ENCODE data around the gene ALB. TPM values are rescaled to one million over a fixed set of nuclear protein-coding genes. Genes with fewer than 3 reads are reported as not detected.

Gene ALB
- total RNA-seq, 1 donor from 2014 or later = 0.70 TPM

DNA sequence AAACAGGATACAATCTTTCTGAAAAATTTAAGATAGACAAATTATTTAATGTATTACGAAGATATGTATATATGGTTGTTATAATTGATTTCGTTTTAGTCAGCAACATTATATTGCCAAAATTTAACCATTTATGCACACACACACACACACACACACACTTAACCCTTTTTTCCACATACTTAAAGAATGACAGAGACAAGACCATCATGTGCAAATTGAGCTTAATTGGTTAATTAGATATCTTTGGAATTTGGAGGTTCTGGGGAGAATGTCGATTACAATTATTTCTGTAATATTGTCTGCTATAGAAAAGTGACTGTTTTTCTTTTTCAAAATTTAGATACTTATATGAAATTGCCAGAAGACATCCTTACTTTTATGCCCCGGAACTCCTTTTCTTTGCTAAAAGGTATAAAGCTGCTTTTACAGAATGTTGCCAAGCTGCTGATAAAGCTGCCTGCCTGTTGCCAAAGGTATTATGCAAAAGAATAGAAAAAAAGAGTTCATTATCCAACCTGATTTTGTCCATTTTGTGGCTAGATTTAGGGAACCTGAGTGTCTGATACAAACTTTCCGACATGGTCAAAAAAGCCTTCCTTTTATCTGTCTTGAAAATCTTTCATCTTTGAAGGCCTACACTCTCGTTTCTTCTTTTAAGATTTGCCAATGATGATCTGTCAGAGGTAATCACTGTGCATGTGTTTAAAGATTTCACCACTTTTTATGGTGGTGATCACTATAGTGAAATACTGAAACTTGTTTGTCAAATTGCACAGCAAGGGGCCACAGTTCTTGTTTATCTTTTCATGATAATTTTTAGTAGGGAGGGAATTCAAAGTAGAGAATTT, 5.2 kb downstream of the ALB start:
- Mint-ChIP-seq H3K9me3 (no peaks in the 10 kb centered on the region), H3K27me3 (ENCODE audit: low read depth) (no peaks in the 10 kb centered on the region), H3K4me1 (no peaks in the 10 kb centered on the region), H3K4me3 (no peak overlapping the region), H3K27ac (ENCODE audit: unreplicated experiment) (no peak overlapping the region), H3K36me3 (ENCODE audit: low read depth) (no peaks in the 10 kb centered on the region)
- TF ChIP-seq, protein P1, sequence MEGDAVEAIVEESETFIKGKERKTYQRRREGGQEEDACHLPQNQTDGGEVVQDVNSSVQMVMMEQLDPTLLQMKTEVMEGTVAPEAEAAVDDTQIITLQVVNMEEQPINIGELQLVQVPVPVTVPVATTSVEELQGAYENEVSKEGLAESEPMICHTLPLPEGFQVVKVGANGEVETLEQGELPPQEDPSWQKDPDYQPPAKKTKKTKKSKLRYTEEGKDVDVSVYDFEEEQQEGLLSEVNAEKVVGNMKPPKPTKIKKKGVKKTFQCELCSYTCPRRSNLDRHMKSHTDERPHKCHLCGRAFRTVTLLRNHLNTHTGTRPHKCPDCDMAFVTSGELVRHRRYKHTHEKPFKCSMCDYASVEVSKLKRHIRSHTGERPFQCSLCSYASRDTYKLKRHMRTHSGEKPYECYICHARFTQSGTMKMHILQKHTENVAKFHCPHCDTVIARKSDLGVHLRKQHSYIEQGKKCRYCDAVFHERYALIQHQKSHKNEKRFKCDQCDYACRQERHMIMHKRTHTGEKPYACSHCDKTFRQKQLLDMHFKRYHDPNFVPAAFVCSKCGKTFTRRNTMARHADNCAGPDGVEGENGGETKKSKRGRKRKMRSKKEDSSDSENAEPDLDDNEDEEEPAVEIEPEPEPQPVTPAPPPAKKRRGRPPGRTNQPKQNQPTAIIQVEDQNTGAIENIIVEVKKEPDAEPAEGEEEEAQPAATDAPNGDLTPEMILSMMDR (conservative IDR thresholded peaks at IDR 0.05) = no peak
- DNase-seq (ENCODE audit: low read depth, low spot score) = no peak

DNA sequence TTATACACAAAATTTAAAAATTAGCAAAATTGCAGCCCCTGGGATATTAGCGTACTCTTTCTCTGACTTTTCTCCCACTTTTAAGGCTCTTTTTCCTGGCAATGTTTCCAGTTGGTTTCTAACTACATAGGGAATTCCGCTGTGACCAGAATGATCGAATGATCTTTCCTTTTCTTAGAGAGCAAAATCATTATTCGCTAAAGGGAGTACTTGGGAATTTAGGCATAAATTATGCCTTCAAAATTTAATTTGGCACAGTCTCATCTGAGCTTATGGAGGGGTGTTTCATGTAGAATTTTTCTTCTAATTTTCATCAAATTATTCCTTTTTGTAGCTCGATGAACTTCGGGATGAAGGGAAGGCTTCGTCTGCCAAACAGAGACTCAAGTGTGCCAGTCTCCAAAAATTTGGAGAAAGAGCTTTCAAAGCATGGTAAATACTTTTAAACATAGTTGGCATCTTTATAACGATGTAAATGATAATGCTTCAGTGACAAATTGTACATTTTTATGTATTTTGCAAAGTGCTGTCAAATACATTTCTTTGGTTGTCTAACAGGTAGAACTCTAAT, 6.0 kb downstream of the ALB start:
- no peak for DNase-seq (ENCODE audit: low read depth, low spot score)
- no peaks in the 10 kb centered on the region for H3K4me1 Mint-ChIP-seq
- no peaks in the 10 kb centered on the region for H3K27me3 Mint-ChIP-seq (ENCODE audit: low read depth)
- H3K27ac Mint-ChIP-seq (ENCODE audit: unreplicated experiment) = no peak overlapping the region
- no peaks in the 10 kb centered on the region for H3K9me3 Mint-ChIP-seq
- no peaks in the 10 kb centered on the region for H3K36me3 Mint-ChIP-seq (ENCODE audit: low read depth)
- no peak overlapping the region for H3K4me3 Mint-ChIP-seq
- TF ChIP-seq, protein P1 (conservative IDR thresholded peaks at IDR 0.05) = no peak

DNA sequence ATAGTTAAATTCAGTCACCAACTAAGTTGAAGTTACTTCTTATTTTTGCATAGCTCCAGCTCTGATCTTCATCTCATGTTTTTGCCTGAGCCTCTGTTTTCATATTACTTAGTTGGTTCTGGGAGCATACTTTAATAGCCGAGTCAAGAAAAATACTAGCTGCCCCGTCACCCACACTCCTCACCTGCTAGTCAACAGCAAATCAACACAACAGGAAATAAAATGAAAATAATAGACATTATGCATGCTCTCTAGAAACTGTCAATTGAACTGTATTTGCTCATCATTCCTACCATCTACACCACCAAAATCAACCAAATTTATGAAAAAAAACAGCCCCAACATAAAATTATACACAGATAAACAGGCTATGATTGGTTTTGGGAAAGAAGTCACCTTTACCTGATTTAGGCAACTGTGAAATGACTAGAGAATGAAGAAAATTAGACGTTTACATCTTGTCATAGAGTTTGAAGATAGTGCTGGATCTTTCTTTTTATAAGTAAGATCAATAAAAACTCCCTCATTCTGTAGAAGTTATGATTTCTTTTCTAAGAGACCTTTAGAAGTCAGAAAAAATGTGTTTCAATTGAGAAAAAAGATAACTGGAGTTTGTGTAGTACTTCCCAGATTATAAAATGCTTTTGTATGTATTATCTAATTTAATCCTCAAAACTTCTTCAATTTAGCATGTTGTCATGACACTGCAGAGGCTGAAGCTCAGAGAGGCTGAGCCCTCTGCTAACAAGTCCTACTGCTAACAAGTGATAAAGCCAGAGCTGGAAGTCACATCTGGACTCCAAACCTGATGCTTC, 7.0 kb downstream of the ALB start:
- Mint-ChIP-seq H3K4me1 (no peaks in the 10 kb centered on the region), H3K36me3 (ENCODE audit: low read depth) (no peaks in the 10 kb centered on the region), H3K27ac (ENCODE audit: unreplicated experiment) (no peak overlapping the region), H3K4me3 (no peak overlapping the region), H3K27me3 (ENCODE audit: low read depth) (no peaks in the 10 kb centered on the region), H3K9me3 (no peaks in the 10 kb centered on the region)
- TF ChIP-seq, protein P1 (conservative IDR thresholded peaks at IDR 0.05) = no peak
- DNase-seq (ENCODE audit: low read depth, low spot score) = no peak

DNA sequence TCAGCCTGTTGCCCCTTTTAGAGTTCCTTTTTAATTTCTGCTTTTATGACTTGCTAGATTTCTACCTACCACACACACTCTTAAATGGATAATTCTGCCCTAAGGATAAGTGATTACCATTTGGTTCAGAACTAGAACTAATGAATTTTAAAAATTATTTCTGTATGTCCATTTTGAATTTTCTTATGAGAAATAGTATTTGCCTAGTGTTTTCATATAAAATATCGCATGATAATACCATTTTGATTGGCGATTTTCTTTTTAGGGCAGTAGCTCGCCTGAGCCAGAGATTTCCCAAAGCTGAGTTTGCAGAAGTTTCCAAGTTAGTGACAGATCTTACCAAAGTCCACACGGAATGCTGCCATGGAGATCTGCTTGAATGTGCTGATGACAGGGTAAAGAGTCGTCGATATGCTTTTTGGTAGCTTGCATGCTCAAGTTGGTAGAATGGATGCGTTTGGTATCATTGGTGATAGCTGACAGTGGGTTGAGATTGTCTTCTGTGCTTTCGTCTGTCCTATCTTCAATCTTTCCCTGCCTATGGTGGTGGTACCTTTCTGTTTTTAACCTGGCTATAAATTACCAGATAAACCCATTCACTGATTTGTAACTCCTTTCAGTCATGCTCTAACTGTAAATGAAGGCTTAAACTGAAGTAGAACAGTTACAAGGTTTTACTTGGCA, 7.8 kb downstream of the ALB start:
- TF ChIP-seq, protein P1 (conservative IDR thresholded peaks at IDR 0.05) = no peak
- no peaks in the 10 kb centered on the region for H3K9me3 Mint-ChIP-seq
- H3K27me3 Mint-ChIP-seq (ENCODE audit: low read depth) = no peaks in the 10 kb centered on the region
- DNase-seq (ENCODE audit: low read depth, low spot score) = no peak
- no peaks in the 10 kb centered on the region for H3K4me1 Mint-ChIP-seq
- H3K27ac Mint-ChIP-seq (ENCODE audit: unreplicated experiment) = no peak overlapping the region
- no peaks in the 10 kb centered on the region for H3K36me3 Mint-ChIP-seq (ENCODE audit: low read depth)
- no peak overlapping the region for H3K4me3 Mint-ChIP-seq

DNA sequence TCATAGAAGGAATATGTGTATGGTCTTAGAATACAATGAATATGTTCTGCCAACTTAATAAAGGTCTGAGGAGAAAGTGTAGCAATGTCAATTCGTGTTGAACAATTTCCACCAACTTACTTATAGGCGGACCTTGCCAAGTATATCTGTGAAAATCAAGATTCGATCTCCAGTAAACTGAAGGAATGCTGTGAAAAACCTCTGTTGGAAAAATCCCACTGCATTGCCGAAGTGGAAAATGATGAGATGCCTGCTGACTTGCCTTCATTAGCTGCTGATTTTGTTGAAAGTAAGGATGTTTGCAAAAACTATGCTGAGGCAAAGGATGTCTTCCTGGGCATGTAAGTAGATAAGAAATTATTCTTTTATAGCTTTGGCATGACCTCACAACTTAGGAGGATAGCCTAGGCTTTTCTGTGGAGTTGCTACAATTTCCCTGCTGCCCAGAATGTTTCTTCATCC, 9.2 kb downstream of the ALB start:
- Mint-ChIP-seq H3K4me3 (no peak overlapping the region), H3K27ac (ENCODE audit: unreplicated experiment) (no peak overlapping the region), H3K36me3 (ENCODE audit: low read depth) (no peaks in the 10 kb centered on the region), H3K27me3 (ENCODE audit: low read depth) (no peaks in the 10 kb centered on the region), H3K9me3 (no peaks in the 10 kb centered on the region), H3K4me1 (no peaks in the 10 kb centered on the region)
- TF ChIP-seq, protein P1 (conservative IDR thresholded peaks at IDR 0.05) = no peak
- DNase-seq (ENCODE audit: low read depth, low spot score) = no peak
